ENCODE data around the gene S100Z. TPM values are rescaled to one million over a fixed set of nuclear protein-coding genes. Genes with fewer than 3 reads are reported as not detected.
A peak's percentile ranks its signal among the peaks of the same experiment; 100 is the strongest.
"Not testable (repeated sequence)": the region's sequence is repeated elsewhere in the genome, so short reads cannot be mapped to it uniquely, and the experiment has no call there.

Gene S100Z
- polyA plus RNA-seq, 1 donor, result 0.32 TPM

- not testable (repeated sequence) for DNase-seq
Observed at GRCh38 chr5:76822105-76822731, 27.6 kb upstream of the S100Z start.

GRCh38 chr5:76826416-76826815, 23.4 kb upstream of the S100Z start:
- DNase-seq, result not testable (repeated sequence)

GRCh38 chr5:76831110-76831452, 18.7 kb upstream of the S100Z start:
- no peak for DNase-seq

- DNase-seq, result no peak
Observed at GRCh38 chr5:76836181-76836580, 13.6 kb upstream of the S100Z start.

- DNase-seq, result no peak
Observed at GRCh38 chr5:76836585-76836984, 13.2 kb upstream of the S100Z start.

- DNase-seq, result peak; percentile 37
Observed at GRCh38 chr5:76838481-76839261, 11.1 kb upstream of the S100Z start.

- DNase-seq, result no peak
Observed at GRCh38 chr5:76841361-76841760, 8.5 kb upstream of the S100Z start.

- no peak for DNase-seq
Observed at GRCh38 chr5:76845890-76846289, 3.9 kb upstream of the S100Z start.

- no peak for DNase-seq
Observed at GRCh38 chr5:76850543-76851145, 830 bp downstream of the S100Z start.

GRCh38 chr5:76851728-76852369, 2.0 kb downstream of the S100Z start:
- DNase-seq, result no peak

- no peak for DNase-seq
Observed at GRCh38 chr5:76852772-76853171, 3.0 kb downstream of the S100Z start.

GRCh38 chr5:76853741-76854140, 3.9 kb downstream of the S100Z start:
- DNase-seq, result not testable (repeated sequence)

GRCh38 chr5:76854644-76855043, 4.8 kb downstream of the S100Z start:
- no peak for DNase-seq

GRCh38 chr5:76855501-76855900, 5.7 kb downstream of the S100Z start:
- not testable (repeated sequence) for DNase-seq

- no peak for DNase-seq
Observed at GRCh38 chr5:76855961-76856360, 6.1 kb downstream of the S100Z start.

- DNase-seq, result not testable (repeated sequence)
Observed at GRCh38 chr5:76856800-76857199, 7.0 kb downstream of the S100Z start.

- DNase-seq, result no peak
Observed at GRCh38 chr5:76859591-76860247, 9.9 kb downstream of the S100Z start.

- peak; percentile 19 for DNase-seq
Observed at GRCh38 chr5:76861612-76862011, 11.8 kb downstream of the S100Z start.

GRCh38 chr5:76863001-76863400, 13.2 kb downstream of the S100Z start:
- no peak for DNase-seq

- no peak for DNase-seq
Observed at GRCh38 chr5:76866503-76866902, 16.7 kb downstream of the S100Z start.

- DNase-seq, result no peak
Observed at GRCh38 chr5:76867038-76867437, 17.2 kb downstream of the S100Z start.
